HG03097 (cell line): ENCODE data around the gene PPP2R2D.
A peak's percentile ranks its signal among the peaks of the same experiment; 100 is the strongest.

Experiments
- ATAC-seq: cut with Tn5 transposase; IDR thresholded peaks from one replicate; pipeline ENCODE4 v1.9.1; 2021; ENCODE audit not compliant: unreplicated experiment, low FRiP score

The PPP2R2D gene

DNA sequence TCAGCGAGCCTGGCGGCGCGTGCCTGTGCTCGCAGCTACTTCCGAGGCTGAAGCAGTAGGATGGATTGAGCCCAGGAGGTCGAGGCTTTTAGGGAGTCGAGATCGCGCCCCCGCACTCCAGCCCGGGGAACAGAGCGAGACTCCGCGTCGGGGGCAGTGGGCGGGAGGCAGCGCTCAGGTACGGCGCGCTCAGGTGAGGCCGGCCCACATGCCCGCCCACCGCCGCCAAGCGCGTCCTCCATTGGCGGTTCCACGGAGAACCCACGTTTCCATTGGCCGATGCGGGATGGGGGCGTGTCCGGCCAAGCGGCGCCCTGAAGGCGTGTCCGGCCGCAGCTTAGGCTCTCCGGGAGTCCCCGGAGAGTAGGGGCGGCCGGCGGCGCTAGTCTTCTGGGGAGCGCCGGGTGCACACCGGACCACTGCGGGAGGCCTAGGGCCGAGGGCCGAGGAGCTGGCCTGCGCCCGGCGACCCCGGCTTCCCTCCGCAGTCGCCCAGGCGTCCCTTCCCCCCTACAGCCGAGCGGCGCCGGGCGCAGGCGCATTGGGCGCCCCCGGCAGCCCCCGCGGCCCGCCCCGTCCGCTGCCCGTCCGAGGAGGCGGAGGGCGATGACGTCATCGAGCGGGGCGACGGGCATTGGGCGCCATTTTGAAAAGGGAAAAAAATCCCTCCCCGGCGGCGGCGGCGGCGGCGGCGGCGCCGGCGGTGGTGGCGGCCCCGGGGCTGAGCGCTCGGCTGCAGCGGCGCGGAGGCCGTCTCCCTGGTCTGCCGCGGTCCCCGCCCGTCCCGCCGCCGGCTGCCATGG lies at the start of gene PPP2R2D:
TSS of gene PPP2R2D (plus strand) at position 659 of the 803 bp plus-strand sequence. CDS start at position 800, 141 bp downstream.
- peak; percentile 90 for ATAC-seq

DNA sequence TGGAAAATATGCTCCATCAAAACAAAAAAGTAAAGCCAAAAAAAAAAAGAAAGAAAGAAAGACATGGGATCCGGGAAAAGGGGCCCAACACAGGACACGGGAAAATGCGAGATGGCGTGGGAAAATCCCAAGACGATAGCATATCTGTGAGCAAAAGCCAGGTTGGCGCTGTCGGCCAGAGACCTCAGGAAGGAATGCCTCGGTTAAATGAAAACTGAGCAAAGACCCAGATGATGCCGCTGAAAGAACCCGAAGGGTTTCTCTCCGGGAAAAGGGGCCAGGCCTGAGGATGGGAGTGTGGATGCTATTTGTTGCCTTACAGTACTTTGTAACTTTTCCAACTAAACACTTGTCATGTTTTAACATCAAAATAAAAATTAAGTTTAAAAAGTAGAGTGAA lies 49.5 kb upstream of the PPP2R2D start:
- no peak for ATAC-seq

- no peak for ATAC-seq
Observed at GRCh38 chr10:131852176-131852822, 48.5 kb upstream of the PPP2R2D start.

DNA sequence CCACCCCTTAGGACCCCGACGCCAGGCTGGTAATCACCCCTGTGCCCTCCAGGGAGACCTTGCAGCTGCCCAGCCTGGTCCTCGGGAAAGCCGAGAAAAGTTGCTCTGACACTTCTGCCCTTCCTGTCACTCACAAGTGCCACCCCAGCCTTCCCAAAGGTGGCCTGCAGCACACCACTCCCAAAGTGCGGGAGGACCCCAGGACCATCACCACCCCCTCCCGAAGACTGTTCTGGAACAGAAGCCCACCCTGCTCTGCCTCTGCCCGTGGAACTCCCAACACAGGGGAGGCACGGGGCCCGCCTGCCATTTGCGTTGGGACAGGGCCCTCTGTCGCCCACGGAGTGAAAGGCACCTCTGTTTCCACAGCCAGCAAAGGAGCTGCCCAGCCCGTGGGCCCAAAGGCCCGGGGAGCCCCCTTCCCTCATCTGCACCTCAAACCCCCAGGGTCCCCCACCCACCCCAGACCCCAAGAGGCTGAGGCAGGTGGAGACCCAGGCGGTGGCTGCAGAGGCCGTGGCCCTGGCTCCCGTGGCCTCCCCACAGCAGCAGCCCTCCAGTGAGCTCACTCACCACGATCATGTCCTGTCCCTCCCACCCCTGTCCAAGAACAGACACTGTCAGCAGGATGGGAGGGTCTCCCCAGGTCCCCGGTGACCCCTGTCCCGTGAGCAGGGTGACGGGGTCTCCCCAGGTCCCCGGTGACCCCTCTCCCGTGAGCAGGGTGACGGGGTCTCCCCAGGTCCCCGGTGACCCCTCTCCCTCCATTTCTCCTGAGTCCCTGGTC lies 47.8 kb upstream of the PPP2R2D start:
- ATAC-seq, result no peak

GRCh38 chr10:131853610-131853964 lies 47.2 kb upstream of the PPP2R2D start:
- no peak for ATAC-seq

DNA sequence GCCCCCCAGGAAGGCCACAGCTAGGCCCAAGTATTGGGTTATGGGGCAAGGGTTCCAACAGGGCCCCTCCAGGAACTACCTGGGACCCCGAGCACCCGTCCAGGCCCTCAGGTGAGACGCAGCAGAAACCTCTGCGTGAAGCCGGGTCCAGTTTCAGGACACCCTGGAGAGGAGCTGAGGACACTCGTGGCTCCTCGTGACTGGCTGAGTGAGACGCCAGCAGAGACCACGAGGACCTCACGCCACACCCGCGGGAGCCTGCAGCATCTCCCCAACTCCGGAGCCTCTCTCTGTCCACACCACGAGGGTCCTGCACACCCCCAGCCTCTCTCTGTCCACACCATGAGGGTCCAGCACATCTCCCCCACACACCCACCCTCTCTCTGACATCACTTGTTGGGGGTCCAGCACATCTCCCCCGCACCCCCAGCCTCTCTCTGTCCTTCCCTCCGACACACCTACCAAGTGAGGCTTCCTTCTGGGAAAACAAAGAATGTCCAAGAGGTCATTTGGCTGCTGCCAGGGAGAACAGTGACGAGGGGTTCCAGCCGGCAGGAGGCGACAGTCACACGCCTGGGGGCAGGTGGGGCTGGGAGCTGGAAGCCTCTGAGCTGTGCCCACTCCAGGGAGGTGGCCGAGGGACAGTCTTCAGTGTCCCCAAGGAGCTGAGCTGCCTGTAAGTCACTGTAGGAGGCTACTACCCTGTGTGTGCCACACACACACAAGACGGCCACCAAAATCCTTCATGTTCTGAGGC lies 46.1 kb upstream of the PPP2R2D start:
- no peak for ATAC-seq

GRCh38 chr10:131855461-131856401 lies 45.1 kb upstream of the PPP2R2D start:
- ATAC-seq, result no peak

DNA sequence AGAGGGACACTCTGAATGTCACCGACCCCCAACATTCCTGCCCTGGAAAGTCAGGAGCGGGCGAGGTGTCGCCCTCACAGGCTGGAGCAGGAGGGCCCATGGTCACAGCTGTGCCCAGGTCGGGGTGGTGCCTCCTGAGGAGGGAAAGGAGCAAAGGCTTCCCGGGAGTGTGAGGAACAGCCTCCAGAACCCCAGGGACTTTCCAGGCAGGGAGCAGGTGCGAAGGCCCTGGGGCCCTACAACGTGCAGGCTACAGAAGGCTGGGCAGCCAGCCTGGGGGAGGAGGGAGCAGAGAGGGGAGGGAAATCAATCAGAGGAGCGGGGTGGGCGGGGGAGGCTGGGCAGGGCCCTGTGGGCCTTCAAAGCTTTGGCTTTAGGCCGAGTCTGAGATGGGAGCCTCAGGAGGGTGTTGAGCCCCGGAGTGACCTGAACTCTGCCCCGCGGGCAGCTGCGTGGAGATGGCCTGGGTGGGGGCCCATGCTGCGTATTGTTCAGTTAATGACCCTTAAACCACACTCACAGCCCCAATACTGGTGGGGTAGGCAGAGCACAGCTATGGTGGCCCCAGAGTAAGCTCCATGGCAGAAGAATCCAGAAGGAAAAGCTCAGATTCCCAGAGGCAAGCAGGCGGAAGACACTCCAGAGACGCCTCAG lies 44.2 kb upstream of the PPP2R2D start:
- ATAC-seq, result no peak

GRCh38 chr10:131857156-131858117 lies 43.4 kb upstream of the PPP2R2D start:
- no peak for ATAC-seq

GRCh38 chr10:131858118-131858515 lies 42.7 kb upstream of the PPP2R2D start:
- no peak for ATAC-seq

DNA sequence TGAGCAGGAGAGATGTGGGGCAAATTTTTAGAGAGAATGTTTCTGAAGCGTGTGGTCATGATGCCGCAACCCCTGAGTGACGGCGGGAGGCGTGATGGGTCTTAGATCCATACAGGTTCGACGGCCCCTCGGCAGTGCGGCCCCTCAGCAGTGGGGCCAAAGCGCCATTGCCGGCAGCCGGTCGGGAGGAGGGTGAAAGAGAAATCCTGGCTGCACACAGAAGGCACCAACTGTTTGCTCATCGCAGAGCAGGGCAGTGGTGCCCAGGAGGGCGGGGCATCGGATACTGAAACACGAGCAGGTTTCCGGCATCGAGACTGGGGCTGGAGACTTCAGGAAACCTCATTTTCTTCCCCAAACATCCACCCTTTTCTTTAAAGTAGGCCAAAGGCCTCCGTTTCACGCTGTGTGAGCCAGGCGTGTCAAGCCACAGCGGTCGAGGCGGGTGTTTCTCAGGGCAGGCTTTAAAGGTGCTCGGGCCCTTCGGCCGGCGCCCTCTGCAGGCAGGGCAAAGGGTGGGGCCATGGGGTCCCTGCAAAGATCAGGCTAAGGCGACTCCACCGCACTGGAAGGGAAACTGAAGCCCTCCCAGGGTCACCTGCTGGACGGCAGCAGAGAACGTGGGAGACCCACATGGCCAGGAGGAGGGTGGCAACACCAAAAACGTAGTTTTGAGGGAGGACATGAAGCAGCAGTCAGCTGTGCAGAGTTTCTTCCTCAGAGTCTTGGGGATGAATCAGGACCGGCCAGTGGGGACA lies 42.0 kb upstream of the PPP2R2D start:
- ATAC-seq, result no peak

GRCh38 chr10:131859341-131860020 lies 41.3 kb upstream of the PPP2R2D start:
- ATAC-seq, result no peak

GRCh38 chr10:131860311-131860710 lies 40.5 kb upstream of the PPP2R2D start:
- ATAC-seq, result no peak

DNA sequence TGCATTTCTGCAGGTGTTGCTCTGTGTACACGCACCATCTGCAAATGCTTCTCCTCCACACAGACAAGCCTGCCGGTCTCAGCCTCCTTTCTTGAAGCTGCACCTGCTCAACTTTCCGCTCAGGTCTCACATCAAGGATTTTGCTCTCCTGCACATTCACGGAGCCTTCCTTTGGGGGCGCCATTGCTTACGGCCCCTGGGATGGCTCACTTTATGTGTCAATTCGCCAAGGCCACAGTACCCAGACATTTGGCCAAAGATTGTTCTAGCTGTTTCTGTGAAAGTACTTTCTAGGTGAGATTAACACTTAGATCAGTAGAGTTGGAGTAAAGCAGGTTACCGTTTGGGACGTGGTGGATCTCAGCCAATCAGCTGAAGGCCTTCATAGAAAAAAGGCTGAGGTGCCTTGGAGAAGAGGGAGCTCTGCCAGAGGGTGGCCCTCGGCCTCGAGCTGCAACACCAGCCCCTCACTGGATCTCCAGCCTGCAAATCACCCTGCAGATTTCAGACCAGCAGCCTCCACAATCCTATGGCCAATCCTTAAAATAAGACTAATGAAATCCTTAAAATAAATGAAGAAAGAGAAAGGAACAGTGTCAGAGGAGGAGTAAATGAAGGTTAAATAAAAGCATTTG lies 39.9 kb upstream of the PPP2R2D start:
- ATAC-seq, result no peak

DNA sequence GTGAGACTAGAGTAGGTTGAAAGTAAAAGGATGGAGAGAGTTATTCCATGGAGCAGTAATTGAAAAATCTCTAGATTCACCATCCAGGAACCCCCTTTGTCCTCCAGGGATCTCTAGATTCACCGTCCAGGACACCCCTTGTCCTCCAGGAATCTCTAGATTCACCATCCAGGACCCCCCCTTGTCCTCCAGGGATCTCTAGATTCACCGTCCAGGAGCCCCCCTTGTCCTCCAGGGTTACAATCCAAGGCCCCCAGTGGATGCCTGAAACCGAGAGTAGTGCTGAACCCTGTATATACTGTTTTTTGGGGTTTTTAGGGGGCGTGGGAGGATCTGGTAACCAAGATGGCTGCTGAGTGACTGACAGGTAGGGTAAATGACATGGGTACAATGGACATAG lies 38.3 kb upstream of the PPP2R2D start:
- ATAC-seq, result no peak

DNA sequence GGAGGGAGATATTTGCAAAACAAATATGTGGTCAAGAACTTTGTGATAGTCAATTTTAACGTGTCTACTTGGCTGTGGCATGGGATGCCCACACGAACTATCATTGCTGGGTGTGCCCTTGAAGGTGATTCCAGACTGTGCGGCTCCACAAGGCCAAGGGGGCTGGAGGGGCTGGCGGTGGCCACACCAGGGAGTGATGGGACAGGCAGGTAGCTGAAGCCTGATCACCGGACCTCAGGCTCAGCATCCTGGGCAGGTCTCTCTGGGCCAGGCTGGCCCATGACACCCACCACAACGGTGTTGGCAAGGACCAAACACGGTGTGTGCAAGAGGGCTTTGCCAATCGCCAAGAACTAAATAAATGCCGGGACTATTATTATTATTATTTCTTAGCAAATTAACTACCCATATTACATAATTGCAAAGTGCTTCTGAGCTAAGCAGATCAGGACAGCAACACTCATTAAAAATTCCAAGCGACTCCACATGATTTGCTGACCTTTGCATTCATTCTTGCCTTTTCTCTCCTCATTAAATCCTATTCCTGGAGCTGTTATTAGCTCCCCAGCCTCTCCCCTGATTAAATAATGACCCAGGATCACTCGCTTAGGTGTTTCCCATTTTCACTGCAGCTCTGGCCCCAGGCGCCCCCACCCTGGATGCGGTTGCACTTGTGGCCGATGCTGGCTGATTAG lies 35.4 kb upstream of the PPP2R2D start:
- no peak for ATAC-seq
